Right lobe of liver (tissue), 4 donors: ENCODE results near the gene MUSK.

ENCODE experiments used
- POLR2A ChIP-seq: fragments of 450-650 bp; IDR thresholded peaks from one replicate; pipeline ENCODE4 v1.6.1; 2017; ENCODE audit warnings: antibody characterized with exemption, mild to moderate bottlenecking
- TF ChIP-seq, protein P1 (sequence below), 4 donors: fragments of 200-600 bp in 3 of 4; fragments of 450-650 bp in 1 of 4; IDR thresholded peaks; one replicate each; pipeline versions ENCODE4 v1.5.1 to v1.8.0; 2016 to 2022; ENCODE audit warnings: antibody characterized with exemption in 4 of 4, mild to moderate bottlenecking in 2 of 4
- donor health status: DM: no; HTN: no; CAD: no.
- donor health status: DM: no; HTN: no; CAD: no.
- donor health status: DM: no; HTN: yes; CAD: no.

DNA sequence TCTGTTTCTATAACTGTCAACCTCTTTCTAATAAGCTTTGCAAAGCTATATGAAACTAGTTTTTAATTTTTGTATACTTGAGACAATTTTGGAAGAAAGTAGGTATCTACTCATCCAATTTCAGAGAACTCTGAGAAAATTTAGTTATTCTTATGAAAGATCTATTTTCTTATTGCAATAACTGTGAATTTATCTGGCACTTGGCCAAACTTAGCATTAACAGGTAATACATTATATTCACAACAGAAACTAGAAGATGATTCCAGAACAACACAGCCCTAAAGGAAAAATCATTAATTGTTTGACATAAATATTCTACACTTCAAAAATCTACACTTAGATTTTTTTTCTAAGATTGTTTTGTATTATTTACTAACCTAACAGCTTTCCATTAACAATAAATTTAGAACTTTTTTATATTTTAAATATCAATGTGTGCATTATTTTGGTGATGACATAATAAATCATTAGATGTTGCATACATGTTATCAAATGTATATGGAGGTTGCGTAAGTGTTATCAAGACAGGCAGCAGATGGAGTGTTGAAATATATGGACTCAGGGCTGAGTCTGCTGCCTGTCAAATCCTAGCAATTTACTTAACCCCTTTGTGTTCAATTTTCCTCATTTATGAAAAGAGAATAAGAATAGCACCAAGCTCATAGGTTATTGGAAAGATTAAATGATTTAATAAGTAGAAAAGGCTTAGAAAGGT is 141.8 kb downstream of the MUSK start:
- TF ChIP-seq, protein P1, sequence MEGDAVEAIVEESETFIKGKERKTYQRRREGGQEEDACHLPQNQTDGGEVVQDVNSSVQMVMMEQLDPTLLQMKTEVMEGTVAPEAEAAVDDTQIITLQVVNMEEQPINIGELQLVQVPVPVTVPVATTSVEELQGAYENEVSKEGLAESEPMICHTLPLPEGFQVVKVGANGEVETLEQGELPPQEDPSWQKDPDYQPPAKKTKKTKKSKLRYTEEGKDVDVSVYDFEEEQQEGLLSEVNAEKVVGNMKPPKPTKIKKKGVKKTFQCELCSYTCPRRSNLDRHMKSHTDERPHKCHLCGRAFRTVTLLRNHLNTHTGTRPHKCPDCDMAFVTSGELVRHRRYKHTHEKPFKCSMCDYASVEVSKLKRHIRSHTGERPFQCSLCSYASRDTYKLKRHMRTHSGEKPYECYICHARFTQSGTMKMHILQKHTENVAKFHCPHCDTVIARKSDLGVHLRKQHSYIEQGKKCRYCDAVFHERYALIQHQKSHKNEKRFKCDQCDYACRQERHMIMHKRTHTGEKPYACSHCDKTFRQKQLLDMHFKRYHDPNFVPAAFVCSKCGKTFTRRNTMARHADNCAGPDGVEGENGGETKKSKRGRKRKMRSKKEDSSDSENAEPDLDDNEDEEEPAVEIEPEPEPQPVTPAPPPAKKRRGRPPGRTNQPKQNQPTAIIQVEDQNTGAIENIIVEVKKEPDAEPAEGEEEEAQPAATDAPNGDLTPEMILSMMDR (IDR thresholded peaks at IDR 0.05) = no peak
- no peak for TF ChIP-seq POLR2A
